GM18858 (cell line): Measurements from ENCODE around the gene MICALL2.

Experiments
- ATAC-seq: cut with Tn5 transposase; IDR thresholded peaks from one replicate; pipeline ENCODE4 v1.9.1; 2021; ENCODE audit not compliant: unreplicated experiment

MICALL2 gene

GRCh38 chr7:1470901-1471300, 11.6 kb upstream of the MICALL2 start:
- no peak for ATAC-seq

GRCh38 chr7:1468643-1469298, 9.5 kb upstream of the MICALL2 start:
- no peak for ATAC-seq

GRCh38 chr7:1468203-1468602, 8.9 kb upstream of the MICALL2 start:
- no peak for ATAC-seq

GRCh38 chr7:1466524-1467271, 7.4 kb upstream of the MICALL2 start:
- no peak for ATAC-seq

GRCh38 chr7:1464694-1465093, 5.4 kb upstream of the MICALL2 start:
- no peak for ATAC-seq

- ATAC-seq: no peak
Measured at GRCh38 chr7:1463676-1464223, 4.5 kb upstream of the MICALL2 start.

- no peak for ATAC-seq
Measured at GRCh38 chr7:1461646-1462375, 2.5 kb upstream of the MICALL2 start.

- ATAC-seq: no peak
Measured at GRCh38 chr7:1460821-1461645, 1.8 kb upstream of the MICALL2 start.

- ATAC-seq: no peak
Measured at GRCh38 chr7:1459920-1460820, 900 bp upstream of the MICALL2 start.

GRCh38 chr7:1459512-1459892, 232 bp upstream of the MICALL2 start:
- peak; percentile 81 for ATAC-seq

GRCh38 chr7:1457949-1458682, 1.2 kb downstream of the MICALL2 start:
- no peak for ATAC-seq

- ATAC-seq: no peak
Measured at GRCh38 chr7:1457059-1457948, 2.0 kb downstream of the MICALL2 start.

- no peak for ATAC-seq
Measured at GRCh38 chr7:1455955-1456354, 3.3 kb downstream of the MICALL2 start.

- ATAC-seq: no peak
Measured at GRCh38 chr7:1455241-1455939, 3.9 kb downstream of the MICALL2 start.

GRCh38 chr7:1454542-1454941, 4.7 kb downstream of the MICALL2 start:
- ATAC-seq: no peak

GRCh38 chr7:1452205-1452604, 7.1 kb downstream of the MICALL2 start:
- ATAC-seq: no peak

- no peak for ATAC-seq
Measured at GRCh38 chr7:1450987-1451386, 8.3 kb downstream of the MICALL2 start.

- no peak for ATAC-seq
Measured at GRCh38 chr7:1450431-1450830, 8.8 kb downstream of the MICALL2 start.
